Type B pancreatic cell (in vitro differentiated cells): Measurements from ENCODE around the gene GNG2. TPM values are rescaled to one million over a fixed set of nuclear protein-coding genes. Genes with fewer than 3 reads are reported as not detected.

Experiments
- DNase-seq: peaks from one replicate; pipeline ENCODE4 v3.0.0; 2021; ENCODE audit warnings: mixed read lengths; ENCODE audit not compliant: unreplicated experiment; ENCODE audit errors: extremely low spot score
- H3K27ac Mint-ChIP-seq: 2 replicates; pipeline ENCODE4 v1.8.0; 2021; ENCODE audit warnings: mild to moderate bottlenecking, mixed read lengths
- H3K27me3 Mint-ChIP-seq: 2 replicates; pipeline ENCODE4 v1.8.0; 2021; ENCODE audit warnings: mixed read lengths
- H3K36me3 Mint-ChIP-seq: 2 replicates; pipeline ENCODE4 v1.8.0; 2021; ENCODE audit warnings: mixed read lengths
- H3K4me1 Mint-ChIP-seq: one replicate; pipeline ENCODE4 v1.8.0; 2021; ENCODE audit warnings: mixed read lengths; ENCODE audit not compliant: unreplicated experiment
- H3K4me3 Mint-ChIP-seq: 2 replicates; pipeline ENCODE4 v1.8.0; 2021; ENCODE audit warnings: mild to moderate bottlenecking, mixed read lengths
- H3K9me3 Mint-ChIP-seq: 2 replicates; pipeline ENCODE4 v1.8.0; 2021; ENCODE audit warnings: mixed read lengths
- CTCF ChIP-seq: fragments of 200-600 bp; sonication (generic); conservative IDR thresholded peaks from 2 replicates; pipeline ENCODE4 v1.5.0; 2021; ENCODE audit warnings: antibody characterized with exemption, mild to moderate bottlenecking
- total RNA-seq: library from RNA; stranded (reverse); gene quantifications from 2 replicates; pipeline ENCODE4 v1.2.1, GENCODE V29; 2021; ENCODE audit warnings: low replicate concordance

GNG2 gene
- total RNA-seq, 1 donor from 2014 or later = 45.3 TPM

GRCh38 chr14:51938137-51938536 lies 77.7 kb downstream of the GNG2 start:
- Mint-ChIP-seq H3K9me3 (no peaks in the 10 kb centered on the region), H3K27me3 (no peaks in the 10 kb centered on the region), H3K27ac (no peak overlapping the region), H3K4me1 (peaks cover 12% of the 10 kb centered on the region), H3K4me3 (no peak overlapping the region), H3K36me3 (no peaks in the 10 kb centered on the region)
- no peak for TF ChIP-seq CTCF
- DNase-seq = no peak

GRCh38 chr14:51938821-51939220 lies 78.4 kb downstream of the GNG2 start:
- no peaks in the 10 kb centered on the region for H3K27me3 Mint-ChIP-seq

GRCh38 chr14:51939226-51939625 lies 78.8 kb downstream of the GNG2 start:
- no peak for DNase-seq
- H3K4me1 Mint-ChIP-seq = peaks cover 12% of the 10 kb centered on the region
- no peak for TF ChIP-seq CTCF
- H3K9me3 Mint-ChIP-seq = no peaks in the 10 kb centered on the region
- H3K27me3 Mint-ChIP-seq = no peaks in the 10 kb centered on the region
- no peaks in the 10 kb centered on the region for H3K36me3 Mint-ChIP-seq
- H3K4me3 Mint-ChIP-seq = no peak overlapping the region
- H3K27ac Mint-ChIP-seq = no peak overlapping the region

More at GRCh38 chr14:51938821-51939220, 78.4 kb downstream of the GNG2 start:
- no peaks in the 10 kb centered on the region for H3K36me3 Mint-ChIP-seq
- DNase-seq = no peak
- H3K4me3 Mint-ChIP-seq = no peak overlapping the region
- peak; percentile 44 for TF ChIP-seq CTCF
- H3K9me3 Mint-ChIP-seq = no peaks in the 10 kb centered on the region
- no peak overlapping the region for H3K27ac Mint-ChIP-seq
- peaks cover 12% of the 10 kb centered on the region for H3K4me1 Mint-ChIP-seq

GRCh38 chr14:51939755-51940301 lies 79.4 kb downstream of the GNG2 start:
- no peaks in the 10 kb centered on the region for H3K27me3 Mint-ChIP-seq
- no peak overlapping the region for H3K27ac Mint-ChIP-seq
- DNase-seq = no peak
- no peak overlapping the region for H3K4me3 Mint-ChIP-seq
- H3K4me1 Mint-ChIP-seq = peaks cover 12% of the 10 kb centered on the region
- TF ChIP-seq CTCF = no peak
- H3K36me3 Mint-ChIP-seq = no peaks in the 10 kb centered on the region
- peaks cover 2% of the 10 kb centered on the region for H3K9me3 Mint-ChIP-seq

GRCh38 chr14:51942971-51943370 lies 82.6 kb downstream of the GNG2 start:
- Mint-ChIP-seq H3K27ac (no peak overlapping the region), H3K27me3 (no peaks in the 10 kb centered on the region), H3K4me3 (no peak overlapping the region), H3K36me3 (peaks cover 3% of the 10 kb centered on the region), H3K4me1 (peaks cover 12% of the 10 kb centered on the region), H3K9me3 (peaks cover 8% of the 10 kb centered on the region)
- no peak for DNase-seq
- no peak for TF ChIP-seq CTCF

- H3K9me3 Mint-ChIP-seq = peaks cover 5% of the 10 kb centered on the region
- no peak for DNase-seq
- TF ChIP-seq CTCF = no peak
- no peak overlapping the region for H3K4me3 Mint-ChIP-seq
- no peaks in the 10 kb centered on the region for H3K27me3 Mint-ChIP-seq
- peaks cover 6% of the 10 kb centered on the region for H3K4me1 Mint-ChIP-seq
- peaks cover 15% of the 10 kb centered on the region for H3K36me3 Mint-ChIP-seq
- no peak overlapping the region for H3K27ac Mint-ChIP-seq
These were observed 89.6 kb downstream of the GNG2 start for GRCh38 chr14:51950007-51950406.
